ENCODE results near the gene ELMO1. TPM values are rescaled to one million over a fixed set of nuclear protein-coding genes. Genes with fewer than 3 reads are reported as not detected.

Gene ELMO1
- polyA plus RNA-seq, 1 experiment, result not detected

- CTCF ChIA-PET, result no interaction called here
- POLR2A ChIA-PET, result no interaction called here
- H3K4me3 ChIP-seq (ENCODE audit: low read depth, low read length), result no peak overlapping the region
- no peaks in the 10 kb centered on the region for H3K27me3 ChIP-seq (ENCODE audit: control insufficient read depth, insufficient read depth, low read length)
- H3K36me3 ChIP-seq (ENCODE audit: control insufficient read depth, insufficient read depth, low read length), result no peaks in the 10 kb centered on the region
- TF ChIP-seq, protein P1, sequence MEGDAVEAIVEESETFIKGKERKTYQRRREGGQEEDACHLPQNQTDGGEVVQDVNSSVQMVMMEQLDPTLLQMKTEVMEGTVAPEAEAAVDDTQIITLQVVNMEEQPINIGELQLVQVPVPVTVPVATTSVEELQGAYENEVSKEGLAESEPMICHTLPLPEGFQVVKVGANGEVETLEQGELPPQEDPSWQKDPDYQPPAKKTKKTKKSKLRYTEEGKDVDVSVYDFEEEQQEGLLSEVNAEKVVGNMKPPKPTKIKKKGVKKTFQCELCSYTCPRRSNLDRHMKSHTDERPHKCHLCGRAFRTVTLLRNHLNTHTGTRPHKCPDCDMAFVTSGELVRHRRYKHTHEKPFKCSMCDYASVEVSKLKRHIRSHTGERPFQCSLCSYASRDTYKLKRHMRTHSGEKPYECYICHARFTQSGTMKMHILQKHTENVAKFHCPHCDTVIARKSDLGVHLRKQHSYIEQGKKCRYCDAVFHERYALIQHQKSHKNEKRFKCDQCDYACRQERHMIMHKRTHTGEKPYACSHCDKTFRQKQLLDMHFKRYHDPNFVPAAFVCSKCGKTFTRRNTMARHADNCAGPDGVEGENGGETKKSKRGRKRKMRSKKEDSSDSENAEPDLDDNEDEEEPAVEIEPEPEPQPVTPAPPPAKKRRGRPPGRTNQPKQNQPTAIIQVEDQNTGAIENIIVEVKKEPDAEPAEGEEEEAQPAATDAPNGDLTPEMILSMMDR (IDR thresholded peaks at IDR 0.05; ENCODE audit: insufficient read depth, low read depth, low read length), result no peak
- DNase-seq (ENCODE audit: low read depth), result no peak
Measured at GRCh38 chr7:37418381-37418780, 30.3 kb downstream of the ELMO1 start.

GRCh38 chr7:37417107-37417474 lies 31.6 kb downstream of the ELMO1 start:
- H3K4me3 ChIP-seq (ENCODE audit: low read depth, low read length), result no peak overlapping the region
- TF ChIP-seq, protein P1 (IDR thresholded peaks at IDR 0.05; ENCODE audit: insufficient read depth, low read depth, low read length), result no peak
- no peaks in the 10 kb centered on the region for H3K27me3 ChIP-seq (ENCODE audit: control insufficient read depth, insufficient read depth, low read length)
- H3K36me3 ChIP-seq (ENCODE audit: control insufficient read depth, insufficient read depth, low read length), result no peaks in the 10 kb centered on the region
- no peak for DNase-seq (ENCODE audit: low read depth)
- ChIA-PET POLR2A (no interaction called here), CTCF (no interaction called here)

DNA sequence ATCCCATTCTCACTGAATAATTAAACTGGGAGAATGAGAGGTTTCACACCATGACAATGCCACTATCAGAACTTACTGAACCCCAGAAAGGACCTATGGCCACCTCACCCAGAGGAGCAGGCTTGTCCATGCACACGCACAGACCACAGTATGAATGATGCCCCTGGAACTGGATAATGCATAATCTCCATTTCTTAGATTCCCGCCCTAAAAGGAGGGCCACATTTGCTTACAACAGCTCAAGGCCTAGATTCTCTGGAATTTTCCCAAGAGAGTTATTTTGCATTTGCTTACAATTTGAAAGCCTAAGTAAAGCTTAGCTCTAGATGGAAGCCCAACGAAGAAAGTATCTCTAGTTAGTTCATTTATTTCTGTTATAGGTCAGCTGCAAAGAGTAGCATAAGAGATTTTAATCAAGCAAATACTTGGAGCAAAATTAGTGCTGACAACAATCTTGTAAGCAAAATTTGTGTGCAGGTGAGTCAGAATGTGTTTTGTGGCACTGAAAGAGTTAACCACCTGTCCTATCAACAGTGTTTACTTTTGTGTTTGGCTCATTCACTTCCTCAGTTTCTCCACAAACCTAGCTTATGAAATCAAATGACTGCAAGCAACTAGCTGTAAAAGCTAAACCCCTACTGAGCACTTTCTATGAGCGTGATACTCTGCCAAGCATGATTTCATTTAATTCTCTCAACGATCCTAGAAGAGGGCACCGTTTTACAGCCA lies 32.1 kb downstream of the ELMO1 start:
- no peak for DNase-seq (ENCODE audit: low read depth)
- Histone ChIP-seq H3K27me3 (ENCODE audit: control insufficient read depth, insufficient read depth, low read length) (no peaks in the 10 kb centered on the region), H3K36me3 (ENCODE audit: control insufficient read depth, insufficient read depth, low read length) (no peaks in the 10 kb centered on the region), H3K4me3 (ENCODE audit: low read depth, low read length) (no peak overlapping the region)
- CTCF ChIA-PET, result no interaction called here
- POLR2A ChIA-PET, result no interaction called here
- TF ChIP-seq, protein P1 (IDR thresholded peaks at IDR 0.05; ENCODE audit: insufficient read depth, low read depth, low read length), result no peak

- ChIA-PET CTCF (no interaction called here), POLR2A (no interaction called here)
- DNase-seq (ENCODE audit: low read depth), result no peak
- H3K4me3 ChIP-seq (ENCODE audit: low read depth, low read length), result no peak overlapping the region
- H3K27me3 ChIP-seq (ENCODE audit: control insufficient read depth, insufficient read depth, low read length), result no peaks in the 10 kb centered on the region
- TF ChIP-seq, protein P1 (IDR thresholded peaks at IDR 0.05; ENCODE audit: insufficient read depth, low read depth, low read length), result no peak
- H3K36me3 ChIP-seq (ENCODE audit: control insufficient read depth, insufficient read depth, low read length), result no peaks in the 10 kb centered on the region
Measured at GRCh38 chr7:37415629-37416028, 33.0 kb downstream of the ELMO1 start.

DNA sequence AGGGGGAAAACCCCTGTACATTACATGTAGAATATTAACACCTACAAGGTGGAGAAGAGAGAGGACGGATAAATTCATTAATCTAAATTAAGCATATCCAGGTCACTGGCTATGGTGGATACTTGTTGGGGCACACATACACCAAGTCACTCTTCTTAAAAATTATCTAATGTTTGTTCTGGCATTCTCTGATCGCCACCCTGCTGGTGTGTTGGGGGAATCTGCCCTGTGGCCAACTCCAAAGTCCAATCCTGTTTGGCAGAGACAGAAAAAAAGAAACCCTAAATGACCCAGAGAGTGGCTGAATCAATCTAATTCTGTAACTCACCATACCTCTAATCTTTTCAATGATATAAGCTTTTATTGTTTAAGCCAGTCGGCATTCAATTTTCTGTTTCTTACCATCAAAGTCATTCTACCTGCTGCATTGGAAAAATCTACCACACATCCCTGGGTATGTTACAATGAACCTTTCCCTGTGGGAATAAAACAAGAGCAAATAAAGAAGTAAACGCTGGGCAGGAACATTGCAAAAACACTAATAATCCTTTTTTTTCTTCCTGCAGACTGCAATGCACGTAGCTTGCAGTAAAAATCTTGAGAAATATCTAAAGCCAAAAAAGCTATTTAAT lies 34.2 kb downstream of the ELMO1 start:
- DNase-seq (ENCODE audit: low read depth), result no peak
- Histone ChIP-seq H3K4me3 (ENCODE audit: low read depth, low read length) (no peak overlapping the region), H3K27me3 (ENCODE audit: control insufficient read depth, insufficient read depth, low read length) (no peaks in the 10 kb centered on the region), H3K36me3 (ENCODE audit: control insufficient read depth, insufficient read depth, low read length) (no peaks in the 10 kb centered on the region)
- ChIA-PET POLR2A (no interaction called here), CTCF (no interaction called here)
- TF ChIP-seq, protein P1 (IDR thresholded peaks at IDR 0.05; ENCODE audit: insufficient read depth, low read depth, low read length), result no peak

Measured in BJ (cell line).